ENCODE measurements around the gene IFNGR1.

IFNGR1 gene

GRCh38 chr6:137193256-137194070, 25.7 kb downstream of the IFNGR1 start:
- no peak for TF ChIP-seq CTCF (conservative IDR thresholded peaks at IDR 0.05; ENCODE audit: control insufficient read depth, insufficient read depth, low read depth, low read length)
- no peak overlapping the region for H3K4me3 ChIP-seq (ENCODE audit: control insufficient read depth, low read depth, low read length)

GRCh38 chr6:137192821-137193220, 26.4 kb downstream of the IFNGR1 start:
- DNase-seq (ENCODE audit: low read depth) = no peak
- no peak for TF ChIP-seq CTCF (conservative IDR thresholded peaks at IDR 0.05; ENCODE audit: control insufficient read depth, insufficient read depth, low read depth, low read length)
- H3K4me3 ChIP-seq (ENCODE audit: control insufficient read depth, low read depth, low read length) = no peak overlapping the region

More at GRCh38 chr6:137193256-137194070, 25.7 kb downstream of the IFNGR1 start:
- DNase-seq (ENCODE audit: low read depth) = no peak

GRCh38 chr6:137191670-137192069, 27.5 kb downstream of the IFNGR1 start:
- TF ChIP-seq CTCF (conservative IDR thresholded peaks at IDR 0.05; ENCODE audit: control insufficient read depth, insufficient read depth, low read depth, low read length) = no peak
- H3K4me3 ChIP-seq (ENCODE audit: control insufficient read depth, low read depth, low read length) = no peak overlapping the region
- DNase-seq (ENCODE audit: low read depth) = peak; percentile 76

- no peak overlapping the region for H3K4me3 ChIP-seq (ENCODE audit: control insufficient read depth, low read depth, low read length)
- TF ChIP-seq CTCF (conservative IDR thresholded peaks at IDR 0.05; ENCODE audit: control insufficient read depth, insufficient read depth, low read depth, low read length) = no peak
- no peak for DNase-seq (ENCODE audit: low read depth)
Observed at GRCh38 chr6:137191236-137191635, 27.9 kb downstream of the IFNGR1 start.

GRCh38 chr6:137190583-137191094, 28.5 kb downstream of the IFNGR1 start:
- no peak for DNase-seq (ENCODE audit: low read depth)
- H3K4me3 ChIP-seq (ENCODE audit: control insufficient read depth, low read depth, low read length) = no peak overlapping the region
- no peak for TF ChIP-seq CTCF (conservative IDR thresholded peaks at IDR 0.05; ENCODE audit: control insufficient read depth, insufficient read depth, low read depth, low read length)

GRCh38 chr6:137188855-137189254, 30.3 kb downstream of the IFNGR1 start:
- no peak overlapping the region for H3K4me3 ChIP-seq (ENCODE audit: control insufficient read depth, low read depth, low read length)
- no peak for TF ChIP-seq CTCF (conservative IDR thresholded peaks at IDR 0.05; ENCODE audit: control insufficient read depth, insufficient read depth, low read depth, low read length)
- DNase-seq (ENCODE audit: low read depth) = peak; percentile 56
